ENCODE results near the gene ADGRD1.

- TF ChIP-seq, protein P1, sequence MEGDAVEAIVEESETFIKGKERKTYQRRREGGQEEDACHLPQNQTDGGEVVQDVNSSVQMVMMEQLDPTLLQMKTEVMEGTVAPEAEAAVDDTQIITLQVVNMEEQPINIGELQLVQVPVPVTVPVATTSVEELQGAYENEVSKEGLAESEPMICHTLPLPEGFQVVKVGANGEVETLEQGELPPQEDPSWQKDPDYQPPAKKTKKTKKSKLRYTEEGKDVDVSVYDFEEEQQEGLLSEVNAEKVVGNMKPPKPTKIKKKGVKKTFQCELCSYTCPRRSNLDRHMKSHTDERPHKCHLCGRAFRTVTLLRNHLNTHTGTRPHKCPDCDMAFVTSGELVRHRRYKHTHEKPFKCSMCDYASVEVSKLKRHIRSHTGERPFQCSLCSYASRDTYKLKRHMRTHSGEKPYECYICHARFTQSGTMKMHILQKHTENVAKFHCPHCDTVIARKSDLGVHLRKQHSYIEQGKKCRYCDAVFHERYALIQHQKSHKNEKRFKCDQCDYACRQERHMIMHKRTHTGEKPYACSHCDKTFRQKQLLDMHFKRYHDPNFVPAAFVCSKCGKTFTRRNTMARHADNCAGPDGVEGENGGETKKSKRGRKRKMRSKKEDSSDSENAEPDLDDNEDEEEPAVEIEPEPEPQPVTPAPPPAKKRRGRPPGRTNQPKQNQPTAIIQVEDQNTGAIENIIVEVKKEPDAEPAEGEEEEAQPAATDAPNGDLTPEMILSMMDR (IDR thresholded peaks at IDR 0.05; ENCODE audit: borderline replicate concordance, extremely low read depth, low read length, poor library complexity, severe bottlenecking) = no peak
- no peak for TF ChIP-seq EZH2 (IDR thresholded peaks at IDR 0.05; ENCODE audit: borderline replicate concordance, low read depth, low read length, severe bottlenecking)
Observed at GRCh38 chr12:130938186-130938585, 15.5 kb upstream of the ADGRD1 start.

Measured in DND-41 (cell line).